Measurements from ENCODE around the gene FBXO28. TPM values are rescaled to one million over a fixed set of nuclear protein-coding genes. Genes with fewer than 3 reads are reported as not detected.

The FBXO28 gene
- polyA plus RNA-seq, 1 of the 3 experiments (the other 2 are of a cell fraction): 8.1 TPM

- no peak for DNase-seq
- ChIA-PET POLR2A (no interaction called here), CTCF (interaction anchor here (0.8 kb wide), 1 partner anchor 57 kb away, joined by 3 read pairs; no protein-coding TSS in a partner anchor)
- no peak for TF ChIP-seq MXI1 (IDR thresholded peaks at IDR 0.05; ENCODE audit: low read depth, low read length)
- no peak for TF ChIP-seq USF2 (IDR thresholded peaks at IDR 0.05; ENCODE audit: borderline replicate concordance, low read depth, low read length)
- no peak for TF ChIP-seq YY1 (IDR thresholded peaks at IDR 0.05; ENCODE audit: low read depth)
- TF ChIP-seq, protein P1, sequence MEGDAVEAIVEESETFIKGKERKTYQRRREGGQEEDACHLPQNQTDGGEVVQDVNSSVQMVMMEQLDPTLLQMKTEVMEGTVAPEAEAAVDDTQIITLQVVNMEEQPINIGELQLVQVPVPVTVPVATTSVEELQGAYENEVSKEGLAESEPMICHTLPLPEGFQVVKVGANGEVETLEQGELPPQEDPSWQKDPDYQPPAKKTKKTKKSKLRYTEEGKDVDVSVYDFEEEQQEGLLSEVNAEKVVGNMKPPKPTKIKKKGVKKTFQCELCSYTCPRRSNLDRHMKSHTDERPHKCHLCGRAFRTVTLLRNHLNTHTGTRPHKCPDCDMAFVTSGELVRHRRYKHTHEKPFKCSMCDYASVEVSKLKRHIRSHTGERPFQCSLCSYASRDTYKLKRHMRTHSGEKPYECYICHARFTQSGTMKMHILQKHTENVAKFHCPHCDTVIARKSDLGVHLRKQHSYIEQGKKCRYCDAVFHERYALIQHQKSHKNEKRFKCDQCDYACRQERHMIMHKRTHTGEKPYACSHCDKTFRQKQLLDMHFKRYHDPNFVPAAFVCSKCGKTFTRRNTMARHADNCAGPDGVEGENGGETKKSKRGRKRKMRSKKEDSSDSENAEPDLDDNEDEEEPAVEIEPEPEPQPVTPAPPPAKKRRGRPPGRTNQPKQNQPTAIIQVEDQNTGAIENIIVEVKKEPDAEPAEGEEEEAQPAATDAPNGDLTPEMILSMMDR (IDR thresholded peaks at IDR 0.05): no peak
- no peak for TF ChIP-seq TCF12 (IDR thresholded peaks at IDR 0.05)
- no peak for TF ChIP-seq RXRA (IDR thresholded peaks at IDR 0.05; ENCODE audit: borderline replicate concordance, low read depth)
- no peak for TF ChIP-seq NRF1 (IDR thresholded peaks at IDR 0.05; ENCODE audit: low read depth, low read length)
- no peak for TF ChIP-seq GABPA (IDR thresholded peaks at IDR 0.05; ENCODE audit: low read depth)
- TF ChIP-seq, protein P2, sequence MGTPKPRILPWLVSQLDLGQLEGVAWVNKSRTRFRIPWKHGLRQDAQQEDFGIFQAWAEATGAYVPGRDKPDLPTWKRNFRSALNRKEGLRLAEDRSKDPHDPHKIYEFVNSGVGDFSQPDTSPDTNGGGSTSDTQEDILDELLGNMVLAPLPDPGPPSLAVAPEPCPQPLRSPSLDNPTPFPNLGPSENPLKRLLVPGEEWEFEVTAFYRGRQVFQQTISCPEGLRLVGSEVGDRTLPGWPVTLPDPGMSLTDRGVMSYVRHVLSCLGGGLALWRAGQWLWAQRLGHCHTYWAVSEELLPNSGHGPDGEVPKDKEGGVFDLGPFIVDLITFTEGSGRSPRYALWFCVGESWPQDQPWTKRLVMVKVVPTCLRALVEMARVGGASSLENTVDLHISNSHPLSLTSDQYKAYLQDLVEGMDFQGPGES (IDR thresholded peaks at IDR 0.05; ENCODE audit: low read depth, low read length): no peak
- TF ChIP-seq FOXJ3 (CRISPR knock-in tag; IDR thresholded peaks at IDR 0.05): no peak
- no peak for TF ChIP-seq ELF1 (IDR thresholded peaks at IDR 0.05)
- H2AFZ ChIP-seq (ENCODE audit: low read depth): no peak overlapping the region
- no peak overlapping the region for H3K4me3 ChIP-seq (ENCODE audit: low read depth in 2 of 2, low read length in 1 of 2)
- H3K9me2 ChIP-seq: no peaks in the 10 kb centered on the region
- H3K36me3 ChIP-seq (replicated peaks in 1 of 2; ENCODE audit: control insufficient read depth in 1 of 2, insufficient read depth in 2 of 2, low read length in 1 of 2): no peaks in the 10 kb centered on the region
- no peaks in the 10 kb centered on the region for H4K20me1 ChIP-seq (ENCODE audit: insufficient read depth)
- H3K4me1 ChIP-seq (ENCODE audit: control insufficient read depth in 1 of 2, insufficient read depth in 2 of 2, low read depth in 1 of 2, low read length in 1 of 2): 0 out of 4 replicates have a peak, but pooled peaks cover 0 to 3% of the 10 kb centered on the region in 2 experiments
- no peak overlapping the region for H3K9ac ChIP-seq
- WGBS (ENCODE audit: low lambda C conversion rate): 78% methylated on average over 3 of the region's 3 CpGs
- H3K27ac ChIP-seq (ENCODE audit: low read depth in 2 of 2, low read length in 1 of 2): no peak overlapping the region
- no peaks in the 10 kb centered on the region for H3K9me3 ChIP-seq
- no peaks in the 10 kb centered on the region for H3K27me3 ChIP-seq (ENCODE audit: insufficient read depth)
- H3K4me2 ChIP-seq: no peak overlapping the region
- peaks cover 13% of the 10 kb centered on the region for H3F3A ChIP-seq (replicated peaks; ENCODE audit: insufficient read depth)
- no peaks in the 10 kb centered on the region for H3K79me2 ChIP-seq (ENCODE audit: insufficient read depth)
These were observed 58.3 kb downstream of the FBXO28 start for GRCh38 chr1:224172229-224172628.

DNA sequence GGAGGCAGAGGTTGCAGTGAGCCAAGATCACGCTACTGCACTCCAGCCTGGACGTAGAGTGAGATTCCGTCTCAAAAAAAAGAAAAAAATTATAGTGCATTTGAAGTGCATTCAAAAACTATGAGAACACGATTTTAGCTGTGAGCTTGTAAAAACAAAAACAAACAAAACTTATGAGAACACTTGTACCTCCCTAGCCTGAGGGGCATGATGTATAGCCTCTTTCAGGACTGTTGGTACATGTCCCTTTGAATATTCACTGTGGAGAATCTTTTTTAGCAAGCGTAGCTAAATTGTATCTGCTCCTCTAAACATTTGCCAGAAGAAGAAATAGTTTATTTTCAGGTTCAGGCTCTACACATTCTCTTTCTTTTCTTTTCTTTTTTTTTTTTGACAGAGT, 59.6 kb downstream of the FBXO28 start:
- H3K27ac ChIP-seq (ENCODE audit: low read depth in 2 of 2, low read length in 1 of 2): no peak overlapping the region
- no peaks in the 10 kb centered on the region for H4K20me1 ChIP-seq (ENCODE audit: insufficient read depth)
- CTCF ChIA-PET: interaction anchor here (1.0 kb wide), 1 partner anchor 10 kb away, joined by 3 read pairs; no protein-coding TSS in a partner anchor
- no peaks in the 10 kb centered on the region for H3K9me2 ChIP-seq
- WGBS (ENCODE audit: low lambda C conversion rate): 89% methylated on average over 5 of the region's 5 CpGs
- H3K4me2 ChIP-seq: no peak overlapping the region
- 0 out of 4 replicates have a peak, but pooled peaks cover 0 to 3% of the 10 kb centered on the region in 2 experiments for H3K4me1 ChIP-seq (ENCODE audit: control insufficient read depth in 1 of 2, insufficient read depth in 2 of 2, low read depth in 1 of 2, low read length in 1 of 2)
- H3K36me3 ChIP-seq (replicated peaks in 1 of 2; ENCODE audit: control insufficient read depth in 1 of 2, insufficient read depth in 2 of 2, low read length in 1 of 2): no peaks in the 10 kb centered on the region
- no peaks in the 10 kb centered on the region for H3K9me3 ChIP-seq
- POLR2A ChIA-PET: interaction anchor here (0.8 kb wide), 1 partner anchor 9 kb away, joined by 3 read pairs; the partner anchor contains the start of gene DEGS1
- TF ChIP-seq YY1 (IDR thresholded peaks at IDR 0.05; ENCODE audit: low read depth) (no peak), RAD21 (IDR thresholded peaks at IDR 0.05; ENCODE audit: low read length) (no peak), USF2 (IDR thresholded peaks at IDR 0.05; ENCODE audit: borderline replicate concordance, low read depth, low read length) (no peak)
- TF ChIP-seq, protein P3, sequence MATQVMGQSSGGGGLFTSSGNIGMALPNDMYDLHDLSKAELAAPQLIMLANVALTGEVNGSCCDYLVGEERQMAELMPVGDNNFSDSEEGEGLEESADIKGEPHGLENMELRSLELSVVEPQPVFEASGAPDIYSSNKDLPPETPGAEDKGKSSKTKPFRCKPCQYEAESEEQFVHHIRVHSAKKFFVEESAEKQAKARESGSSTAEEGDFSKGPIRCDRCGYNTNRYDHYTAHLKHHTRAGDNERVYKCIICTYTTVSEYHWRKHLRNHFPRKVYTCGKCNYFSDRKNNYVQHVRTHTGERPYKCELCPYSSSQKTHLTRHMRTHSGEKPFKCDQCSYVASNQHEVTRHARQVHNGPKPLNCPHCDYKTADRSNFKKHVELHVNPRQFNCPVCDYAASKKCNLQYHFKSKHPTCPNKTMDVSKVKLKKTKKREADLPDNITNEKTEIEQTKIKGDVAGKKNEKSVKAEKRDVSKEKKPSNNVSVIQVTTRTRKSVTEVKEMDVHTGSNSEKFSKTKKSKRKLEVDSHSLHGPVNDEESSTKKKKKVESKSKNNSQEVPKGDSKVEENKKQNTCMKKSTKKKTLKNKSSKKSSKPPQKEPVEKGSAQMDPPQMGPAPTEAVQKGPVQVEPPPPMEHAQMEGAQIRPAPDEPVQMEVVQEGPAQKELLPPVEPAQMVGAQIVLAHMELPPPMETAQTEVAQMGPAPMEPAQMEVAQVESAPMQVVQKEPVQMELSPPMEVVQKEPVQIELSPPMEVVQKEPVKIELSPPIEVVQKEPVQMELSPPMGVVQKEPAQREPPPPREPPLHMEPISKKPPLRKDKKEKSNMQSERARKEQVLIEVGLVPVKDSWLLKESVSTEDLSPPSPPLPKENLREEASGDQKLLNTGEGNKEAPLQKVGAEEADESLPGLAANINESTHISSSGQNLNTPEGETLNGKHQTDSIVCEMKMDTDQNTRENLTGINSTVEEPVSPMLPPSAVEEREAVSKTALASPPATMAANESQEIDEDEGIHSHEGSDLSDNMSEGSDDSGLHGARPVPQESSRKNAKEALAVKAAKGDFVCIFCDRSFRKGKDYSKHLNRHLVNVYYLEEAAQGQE (IDR thresholded peaks at IDR 0.05; ENCODE audit: low read depth, low read length): no peak
- H3K27me3 ChIP-seq (ENCODE audit: insufficient read depth): no peaks in the 10 kb centered on the region
- H2AFZ ChIP-seq (ENCODE audit: low read depth): no peak overlapping the region
- H3K79me2 ChIP-seq (ENCODE audit: insufficient read depth): no peaks in the 10 kb centered on the region
- DNase-seq: no peak
- no peak overlapping the region for H3K9ac ChIP-seq
- H3F3A ChIP-seq (replicated peaks; ENCODE audit: insufficient read depth): peaks cover 9% of the 10 kb centered on the region
- no peak overlapping the region for H3K4me3 ChIP-seq (ENCODE audit: low read depth in 2 of 2, low read length in 1 of 2)

Measured in SK-N-SH (cell line).